Measurements from ENCODE around the gene LTC4S. TPM values are rescaled to one million over a fixed set of nuclear protein-coding genes. Genes with fewer than 3 reads are reported as not detected.
A peak's percentile ranks its signal among the peaks of the same experiment; 100 is the strongest.

The LTC4S gene
- total and polyA plus RNA-seq, 9 of the 15 experiments (the other 6 are each of a cell fraction or from before 2014, with no cell fraction given): 0.17 to 0.77 (median 0.75) TPM; not detected in 6

GRCh38 chr5:179795049-179795862 lies 1.5 kb downstream of the LTC4S start:
- BruUV-seq (replicated peaks): no TSS peak

More at GRCh38 chr5:179795049-179795862, 1.5 kb downstream of the LTC4S start:
- Histone ChIP-seq H3K9me3 (replicated peaks; ENCODE audit: control insufficient read depth, insufficient read depth, low read depth, low read length) (no peaks in the 10 kb centered on the region), H3K4me1 (replicated peaks in 1 of 2; ENCODE audit: control insufficient read depth in 2 of 2, insufficient read depth in 2 of 2, low read length in 2 of 2) (peaks cover 0 to 47% of the 10 kb centered on the region in 2 experiments; a peak in 2 of 5 replicates), H3K9me1 (ENCODE audit: control insufficient read depth, insufficient read depth, low read length) (no peaks in the 10 kb centered on the region), H2AFZ (ENCODE audit: low read depth, low read length) (no peak overlapping the region), H3K27ac (ENCODE audit: extremely low read depth, low read depth, low read length) (no peak overlapping the region), H3K79me2 (ENCODE audit: control insufficient read depth, insufficient read depth, low read length) (no peaks in the 10 kb centered on the region), H3K9ac (ENCODE audit: insufficient read depth in 1 of 2, low read depth in 2 of 2, low read length in 2 of 2) (0 out of 4 replicates have a peak overlapping the region, but pooled peaks of 1 of the 2 experiments have one; percentile 45), H3K27me3 (ENCODE audit: control insufficient read depth in 2 of 2, insufficient read depth in 2 of 2, low read length in 2 of 2) (no peaks in the 10 kb centered on the region), H3K4me3 (no peak overlapping the region), H3K36me3 (ENCODE audit: control insufficient read depth, insufficient read depth, low read length) (peaks cover 36% of the 10 kb centered on the region; the same call in 2 of the 3 replicates), H4K20me1 (replicated peaks; ENCODE audit: control insufficient read depth, insufficient read depth, low read length) (no peaks in the 10 kb centered on the region), H3K4me2 (ENCODE audit: insufficient read depth, low read length) (no peak overlapping the region)
- FAIRE-seq (no peak), DNase-seq (ENCODE audit: extremely low read depth in 1 of 4, low spot score in 3 of 4) (no peak), ATAC-seq (no peak)
- ChIA-PET CTCF (ENCODE audit: low intra/inter-chr PET ratio) (no interaction called here), POLR2A (interaction anchor here (0.6 to 1.2 kb wide), 3 partner anchors 8 to 25 kb away, joined by 3 to 5 read pairs (median 3); partner anchors contain the start of gene SQSTM1)
- TF ChIP-seq POLR2G (IDR thresholded peaks at IDR 0.05; ENCODE audit: low read depth, low read length) (peak; percentile 72), FIP1L1 (IDR thresholded peaks at IDR 0.05; ENCODE audit: low read depth, low read length, poor library complexity, severe bottlenecking) (peak; percentile 19), ADNP (tag; IDR thresholded peaks at IDR 0.05) (no peak), HDAC6 (IDR thresholded peaks at IDR 0.05; ENCODE audit: low read depth, low read length) (no peak), RBM22 (IDR thresholded peaks at IDR 0.05; ENCODE audit: low read depth, low read length, poor library complexity, severe bottlenecking) (peak; percentile 51), ZBTB33 (CRISPR knock-in tag; IDR thresholded peaks at IDR 0.05) (0 out of 2 replicates have a peak, but pooled peaks have one; percentile 12), SMARCA4 (IDR thresholded peaks at IDR 0.05) (no peak), PRMT5 (CRISPR knock-in tag; IDR thresholded peaks at IDR 0.05) (no peak)
- in situ Hi-C loops (cut with MboI) (no loop called here), intact Hi-C loops (cut with micrococcal nuclease) (no loop called here)
- 93% methylated on average over 6 of the region's 53 CpGs for WGBS (ENCODE audit: insufficient coverage, low coverage, missing lambda C conversion rate)

All from K562 (cell line).